Astrocyte (in vitro differentiated cells and primary cell): ENCODE results near the gene YJEFN3. TPM values are rescaled to one million over a fixed set of nuclear protein-coding genes. Genes with fewer than 3 reads are reported as not detected.

Source experiments
- DNase-seq: peaks from one replicate; pipeline ENCODE4 v3.0.0-alpha.2; 2010; ENCODE audit warnings: low read depth
- FAIRE-seq: peaks from 2 replicates; lab custom pipeline; 2011; peaks lifted over from hg19 to GRCh38; lab: Jason Lieb, UNC
- H2AFZ ChIP-seq: 2 replicates; pipeline ENCODE4 v1.6.0; 2012; ENCODE audit warnings: low read depth, low read length, inconsistent platforms
- H3K27ac ChIP-seq: 2 replicates; pipeline ENCODE4 v1.5.1; 2011; ENCODE audit warnings: low read depth, low read length, inconsistent platforms
- H3K27me3 ChIP-seq: 2 replicates; pipeline ENCODE4 v1.6.0; 2011; ENCODE audit warnings: low read length, inconsistent platforms; ENCODE audit not compliant: insufficient read depth
- H3K36me3 ChIP-seq: 2 replicates; pipeline ENCODE4 v1.5.1; 2011; ENCODE audit warnings: low read length, inconsistent platforms; ENCODE audit not compliant: insufficient read depth
- H3K4me1 ChIP-seq: 2 replicates; pipeline ENCODE4 v1.5.1; 2011; ENCODE audit warnings: low read length, inconsistent platforms; ENCODE audit not compliant: insufficient read depth
- H3K4me2 ChIP-seq: 2 replicates; pipeline ENCODE4 v1.6.0; 2012; ENCODE audit warnings: low read length, inconsistent platforms
- H3K4me3 ChIP-seq: 2 replicates; pipeline ENCODE4 v1.5.1; 2011; ENCODE audit warnings: low read depth, mild to moderate bottlenecking, low read length, inconsistent platforms; ENCODE audit not compliant: insufficient read depth
- H3K79me2 ChIP-seq: 2 replicates; pipeline ENCODE4 v1.6.0; 2012; ENCODE audit warnings: mild to moderate bottlenecking, low read length, inconsistent platforms; ENCODE audit not compliant: insufficient read depth
- H3K9ac ChIP-seq: 2 replicates; pipeline ENCODE4 v1.6.0; 2012; ENCODE audit warnings: mild to moderate bottlenecking, low read length, inconsistent platforms
- H3K9me3 ChIP-seq: 2 replicates; pipeline ENCODE4 v1.5.1; 2012; ENCODE audit warnings: low read depth, mild to moderate bottlenecking, low read length, inconsistent platforms; ENCODE audit not compliant: insufficient read depth
- H4K20me1 ChIP-seq: 2 replicates; pipeline ENCODE4 v1.6.0; 2012; ENCODE audit warnings: low read length, inconsistent platforms; ENCODE audit not compliant: insufficient read depth
- H3K27ac Mint-ChIP-seq: one replicate; pipeline ENCODE4 v1.8.0; 2021; ENCODE audit warnings: mild to moderate bottlenecking, mixed read lengths; ENCODE audit not compliant: unreplicated experiment
- H3K27me3 Mint-ChIP-seq: one replicate; pipeline ENCODE4 v1.8.0; 2021; ENCODE audit warnings: low read depth, mixed read lengths; ENCODE audit not compliant: unreplicated experiment
- H3K36me3 Mint-ChIP-seq: one replicate; pipeline ENCODE4 v1.8.0; 2021; ENCODE audit warnings: low read depth, mixed read lengths; ENCODE audit not compliant: unreplicated experiment
- H3K4me1 Mint-ChIP-seq: one replicate; pipeline ENCODE4 v1.8.0; 2021; ENCODE audit warnings: low read depth, mixed read lengths; ENCODE audit not compliant: unreplicated experiment
- H3K4me3 Mint-ChIP-seq: one replicate; pipeline ENCODE4 v1.8.0; 2021; ENCODE audit warnings: mild to moderate bottlenecking, moderate library complexity, mixed read lengths; ENCODE audit not compliant: unreplicated experiment
- H3K9me3 Mint-ChIP-seq: one replicate; pipeline ENCODE4 v1.8.0; 2021; ENCODE audit warnings: mild to moderate bottlenecking, mixed read lengths; ENCODE audit not compliant: unreplicated experiment
- CTCF ChIP-seq: IDR thresholded peaks from 2 replicates; pipeline ENCODE4 v1.5.1; 2011; ENCODE audit warnings: low read depth, mild to moderate bottlenecking, inconsistent platforms, low read length, moderate library complexity; ENCODE audit not compliant: insufficient read depth
- EZH2 ChIP-seq: IDR thresholded peaks from 2 replicates; pipeline ENCODE4 v1.6.1; 2012; ENCODE audit warnings: mild to moderate bottlenecking, low read length, inconsistent platforms; ENCODE audit not compliant: insufficient read depth
- total RNA-seq: library from RNA; stranded (reverse); gene quantifications from 2 replicates; pipeline ENCODE4 v1.2.1, GENCODE V29; 2021

YJEFN3 gene
- total RNA-seq, 1 donor from 2014 or later: 9.8 TPM

GRCh38 chr19:19517235-19517619 lies 11.5 kb upstream of the YJEFN3 start:
- Histone ChIP-seq H3K4me1 (peaks cover 5% of the 10 kb centered on the region), H3K27me3 (no peaks in the 10 kb centered on the region), H3K9me3 (peaks cover 11% of the 10 kb centered on the region), H3K4me2 (peak overlapping the region; percentile 93), H2AFZ (no peak overlapping the region), H3K27ac (no peak overlapping the region), H3K4me3 (peak overlapping the region; percentile 21), H3K36me3 (peaks cover 7% of the 10 kb centered on the region), H3K9ac (no peak overlapping the region), H4K20me1 (peaks cover 18% of the 10 kb centered on the region), H3K79me2 (peaks cover 53% of the 10 kb centered on the region)
- Mint-ChIP-seq H3K4me3 (peak overlapping the region; percentile 93), H3K27me3 (no peaks in the 10 kb centered on the region), H3K9me3 (peaks cover 1% of the 10 kb centered on the region), H3K36me3 (peaks cover 12% of the 10 kb centered on the region), H3K27ac (no peak overlapping the region), H3K4me1 (no peaks in the 10 kb centered on the region)
- DNase-seq: no peak
- no peak for TF ChIP-seq CTCF
- no peak for TF ChIP-seq EZH2
- FAIRE-seq: no peak

- H3K4me2 ChIP-seq: no peak overlapping the region
- H3K4me1 ChIP-seq: no peaks in the 10 kb centered on the region
- no peaks in the 10 kb centered on the region for H3K27me3 ChIP-seq
- Mint-ChIP-seq H3K27me3 (no peaks in the 10 kb centered on the region), H3K4me1 (no peaks in the 10 kb centered on the region), H3K36me3 (peaks cover 9% of the 10 kb centered on the region), H3K4me3 (no peak overlapping the region), H3K27ac (no peak overlapping the region), H3K9me3 (no peaks in the 10 kb centered on the region)
- no peaks in the 10 kb centered on the region for H3K9me3 ChIP-seq
- no peak overlapping the region for H3K4me3 ChIP-seq
- no peak for TF ChIP-seq EZH2
- TF ChIP-seq CTCF: no peak
- no peak overlapping the region for H3K9ac ChIP-seq
- H3K27ac ChIP-seq: no peak overlapping the region
- peaks cover 7% of the 10 kb centered on the region for H3K36me3 ChIP-seq
- H3K79me2 ChIP-seq: peaks cover 85% of the 10 kb centered on the region
- no peak overlapping the region for H2AFZ ChIP-seq
- no peak for FAIRE-seq
- peaks cover 53% of the 10 kb centered on the region for H4K20me1 ChIP-seq
- DNase-seq: no peak
Measured at GRCh38 chr19:19520989-19521388, 7.7 kb upstream of the YJEFN3 start.

- no peak for DNase-seq
- no peaks in the 10 kb centered on the region for H3K9me3 ChIP-seq
- Mint-ChIP-seq H3K4me1 (no peaks in the 10 kb centered on the region), H3K9me3 (no peaks in the 10 kb centered on the region), H3K36me3 (peaks cover 9% of the 10 kb centered on the region), H3K4me3 (no peak overlapping the region), H3K27ac (no peak overlapping the region), H3K27me3 (no peaks in the 10 kb centered on the region)
- H3K4me3 ChIP-seq: no peak overlapping the region
- TF ChIP-seq CTCF: no peak
- no peak for TF ChIP-seq EZH2
- no peaks in the 10 kb centered on the region for H3K27me3 ChIP-seq
- no peak for FAIRE-seq
- no peak overlapping the region for H3K9ac ChIP-seq
- no peak overlapping the region for H3K27ac ChIP-seq
- H3K4me1 ChIP-seq: no peaks in the 10 kb centered on the region
- H3K36me3 ChIP-seq: peaks cover 10% of the 10 kb centered on the region
- H4K20me1 ChIP-seq: peaks cover 72% of the 10 kb centered on the region
- no peak overlapping the region for H3K4me2 ChIP-seq
- H3K79me2 ChIP-seq: peaks cover 64% of the 10 kb centered on the region
- no peak overlapping the region for H2AFZ ChIP-seq
Measured at GRCh38 chr19:19523177-19523576, 5.5 kb upstream of the YJEFN3 start.
